ENCODE measurements around the gene ELMO1. TPM values are rescaled to one million over a fixed set of nuclear protein-coding genes. Genes with fewer than 3 reads are reported as not detected.

ELMO1 gene, protein sequence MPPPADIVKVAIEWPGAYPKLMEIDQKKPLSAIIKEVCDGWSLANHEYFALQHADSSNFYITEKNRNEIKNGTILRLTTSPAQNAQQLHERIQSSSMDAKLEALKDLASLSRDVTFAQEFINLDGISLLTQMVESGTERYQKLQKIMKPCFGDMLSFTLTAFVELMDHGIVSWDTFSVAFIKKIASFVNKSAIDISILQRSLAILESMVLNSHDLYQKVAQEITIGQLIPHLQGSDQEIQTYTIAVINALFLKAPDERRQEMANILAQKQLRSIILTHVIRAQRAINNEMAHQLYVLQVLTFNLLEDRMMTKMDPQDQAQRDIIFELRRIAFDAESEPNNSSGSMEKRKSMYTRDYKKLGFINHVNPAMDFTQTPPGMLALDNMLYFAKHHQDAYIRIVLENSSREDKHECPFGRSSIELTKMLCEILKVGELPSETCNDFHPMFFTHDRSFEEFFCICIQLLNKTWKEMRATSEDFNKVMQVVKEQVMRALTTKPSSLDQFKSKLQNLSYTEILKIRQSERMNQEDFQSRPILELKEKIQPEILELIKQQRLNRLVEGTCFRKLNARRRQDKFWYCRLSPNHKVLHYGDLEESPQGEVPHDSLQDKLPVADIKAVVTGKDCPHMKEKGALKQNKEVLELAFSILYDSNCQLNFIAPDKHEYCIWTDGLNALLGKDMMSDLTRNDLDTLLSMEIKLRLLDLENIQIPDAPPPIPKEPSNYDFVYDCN
- total RNA-seq = not detected in 2 replicates

DNA sequence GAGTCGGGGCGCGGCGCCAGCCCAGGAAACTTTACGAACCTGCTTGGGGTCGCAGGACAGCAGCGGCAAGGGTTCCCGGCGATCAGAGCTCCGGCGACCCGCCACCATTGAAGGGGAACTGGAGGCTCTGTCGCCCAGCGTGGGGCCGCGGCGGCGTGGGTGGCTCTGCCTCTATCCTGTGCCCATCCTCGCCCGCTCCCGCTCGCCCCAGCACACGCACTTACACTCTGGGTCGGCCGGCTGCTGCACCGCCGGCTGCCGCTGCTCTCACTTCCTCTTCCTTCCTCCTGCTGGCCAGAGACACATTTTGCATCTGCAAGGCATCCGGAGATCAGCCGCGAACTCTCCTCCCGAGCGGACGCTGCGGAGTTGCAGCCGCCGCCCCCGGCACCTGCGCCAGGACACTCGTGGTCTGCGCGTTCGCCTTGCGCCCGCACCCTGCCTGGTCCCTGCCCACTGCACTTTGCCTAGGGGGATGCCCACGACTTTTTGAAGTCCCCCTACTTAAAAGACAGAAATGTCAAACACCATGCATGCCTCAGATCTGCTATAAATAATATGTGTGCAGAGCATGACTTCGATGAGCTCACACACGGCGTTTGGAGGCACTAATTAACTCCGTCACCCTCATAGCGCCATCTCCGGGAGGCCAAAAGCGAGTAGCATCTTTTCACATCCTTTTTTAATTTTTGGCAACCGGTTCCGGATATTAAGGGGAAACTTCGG, at the start of gene ELMO1:
TSS of gene ELMO1 (minus strand) at position 229 of the 726 bp plus-strand sequence. CDS start 106,174 bp downstream, outside the sequence.

Small RNAs within 50 kb of the gene (small RNA-seq; reads per million reads assigned to genes)
- not detected for gene MIR1200
- not detected for gene RF00019
- not detected for gene RF00432
- gene RNU6-565P = not detected

Other genes with a start within 250 kb of the ELMO1 start
- not detected in 2 replicates for gene GPR141, start 234.9 kb upstream of the ELMO1 start, total RNA-seq

Measured in placental epithelial cell (primary cell).